IMR-90 (cell line): Measurements from ENCODE around the gene RBKS. TPM values are rescaled to one million over a fixed set of nuclear protein-coding genes. Genes with fewer than 3 reads are reported as not detected.

Experiments used
- ATAC-seq: fragments of 200-7000 bp; cut with Tn5 transposase; 2 replicates; pipeline ENCODE4 v1.9.1; 2020; ENCODE audit warnings: low read depth, mild to moderate bottlenecking, moderate library complexity
- BruUV-seq: library from RNA; stranded (reverse); fragments of 400-500 nt; replicated peaks from 2 replicates; lab custom pipeline; 2021; lab: Mats Ljungman, UMichigan
- CTCF ChIA-PET: fragments of 300-600 bp; formaldehyde crosslinking; extraction: SDS; loops from one replicate; lab custom pipeline; 2021; ENCODE audit warnings: antibody characterized with exemption; lab: Yijun Ruan, JAX
- POLR2A ChIA-PET: fragments of 300-600 bp; sonication (Branson Sonifier 250); formaldehyde crosslinking; loops from one replicate; lab custom pipeline; 2022; ENCODE audit warnings: antibody characterized with exemption; ENCODE audit not compliant: unreplicated experiment; lab: Charles Lee
- DNase-seq: peaks from one replicate; pipeline ENCODE4 v3.0.0; 2013
- H2AFZ ChIP-seq: replicated peaks from 2 replicates; pipeline ENCODE3; 2013; ENCODE audit warnings: low read length, mild to moderate bottlenecking; ENCODE audit not compliant: poor library complexity
- H2AK5ac ChIP-seq: 2 replicates; pipeline ENCODE4 v1.6.1; 2013; ENCODE audit warnings: low read depth, low read length, inconsistent platforms
- H2AK9ac ChIP-seq: replicated peaks from 2 replicates; pipeline ENCODE3; 2013; ENCODE audit warnings: mild to moderate bottlenecking, low read depth, low read length, moderate library complexity; ENCODE audit not compliant: poor library complexity
- H2BK120ac ChIP-seq: 2 replicates; pipeline ENCODE4 v1.6.1; 2013; ENCODE audit warnings: low read depth, low read length, inconsistent platforms
- H2BK15ac ChIP-seq: 3 replicates; pipeline ENCODE4 v1.6.1; 2013; ENCODE audit warnings: low read depth, low read length, inconsistent platforms
- H2BK20ac ChIP-seq: 2 replicates; pipeline ENCODE4 v1.6.1; 2013; ENCODE audit warnings: low read depth, mild to moderate bottlenecking, inconsistent platforms, low read length, moderate library complexity
- H2BK5ac ChIP-seq: 2 replicates; pipeline ENCODE4 v1.6.1; 2013; ENCODE audit warnings: mild to moderate bottlenecking, low read depth, low read length, inconsistent platforms; ENCODE audit not compliant: poor library complexity, severe bottlenecking
- H3K14ac ChIP-seq: replicated peaks from 2 replicates; pipeline ENCODE4 v1.6.1; 2013; ENCODE audit warnings: low read depth, low read length, inconsistent platforms
- H3K18ac ChIP-seq: 2 replicates; pipeline ENCODE4 v1.6.1; 2013; ENCODE audit warnings: low read depth, low read length, control low read depth
- H3K23ac ChIP-seq: 2 replicates; pipeline ENCODE4 v1.6.1; 2013; ENCODE audit warnings: low read depth, low read length, inconsistent platforms
- H3K27ac ChIP-seq: 2 replicates; pipeline ENCODE4 v1.5.1; 2013; ENCODE audit warnings: mild to moderate bottlenecking, control low read depth, low read length; ENCODE audit not compliant: insufficient read depth
- H3K27me3 ChIP-seq: 2 replicates; pipeline ENCODE4 v1.6.1; 2013; ENCODE audit warnings: low read length; ENCODE audit not compliant: control insufficient read depth, insufficient read depth
- H3K36me3 ChIP-seq: 2 replicates; pipeline ENCODE4 v1.6.1; 2013; ENCODE audit warnings: low read length, mixed read lengths; ENCODE audit not compliant: control insufficient read depth, insufficient read depth
- H3K4ac ChIP-seq: 2 replicates; pipeline ENCODE4 v1.6.1; 2013; ENCODE audit warnings: low read depth, low read length, inconsistent platforms
- H3K4me1 ChIP-seq: 2 replicates; pipeline ENCODE4 v1.6.1; 2013; ENCODE audit warnings: low read length, mixed read lengths; ENCODE audit not compliant: control insufficient read depth, insufficient read depth
- H3K4me2 ChIP-seq: 2 replicates; pipeline ENCODE4 v1.6.1; 2013; ENCODE audit warnings: low read depth, mild to moderate bottlenecking, control low read depth, low read length, moderate library complexity
- H3K4me3 ChIP-seq: 2 replicates; pipeline ENCODE4 v1.5.1; 2013; ENCODE audit warnings: low read depth, mild to moderate bottlenecking, control low read depth, low read length, moderate library complexity; ENCODE audit not compliant: insufficient read depth
- H3K56ac ChIP-seq: 2 replicates; pipeline ENCODE4 v1.6.1; 2013; ENCODE audit warnings: low read length, inconsistent platforms; ENCODE audit not compliant: insufficient read depth; ENCODE audit errors: extremely low read depth
- H3K79me1 ChIP-seq, 2 experiments: 2 replicates each; pipeline ENCODE4 v1.6.1; 2013; ENCODE audit warnings: low read length in 2 of 2, inconsistent platforms in 1 of 2, low read depth in 1 of 2
- H3K9ac ChIP-seq: 2 replicates; pipeline ENCODE4 v1.6.1; 2013; ENCODE audit warnings: low read depth, low read length, control low read depth
- H3K9me1 ChIP-seq: 2 replicates; pipeline ENCODE4 v1.6.1; 2013; ENCODE audit warnings: low read length, inconsistent platforms; ENCODE audit not compliant: insufficient read depth
- H3K9me3 ChIP-seq: 2 replicates; pipeline ENCODE4 v1.6.1; 2013; ENCODE audit warnings: low read length; ENCODE audit not compliant: control insufficient read depth, insufficient read depth
- H4K20me1 ChIP-seq: 2 replicates; pipeline ENCODE4 v1.6.1; 2013; ENCODE audit warnings: low read length, inconsistent platforms; ENCODE audit not compliant: insufficient read depth
- H4K5ac ChIP-seq: 2 replicates; pipeline ENCODE4 v1.6.1; 2013; ENCODE audit warnings: mild to moderate bottlenecking, low read depth, low read length, control low read depth
- H4K8ac ChIP-seq, 2 experiments: 2 replicates each; pipeline ENCODE4 v1.6.1; 2013; ENCODE audit warnings: low read depth in 2 of 2, low read length in 2 of 2, control low read depth in 1 of 2, inconsistent platforms in 1 of 2
- H4K91ac ChIP-seq: 2 replicates; pipeline ENCODE4 v1.6.1; 2013; ENCODE audit warnings: low read depth, low read length, inconsistent platforms; ENCODE audit not compliant: insufficient read depth
- BHLHE40 ChIP-seq: fragments of 150-350 bp; IDR thresholded peaks from 2 replicates; pipeline ENCODE4 v1.6.1; 2016; ENCODE audit warnings: mild to moderate bottlenecking, low read depth, low read length
- CEBPB ChIP-seq: IDR thresholded peaks from 2 replicates; pipeline ENCODE4 v1.6.1; 2012; ENCODE audit warnings: low read depth, low read length, improper control_type of control experiment
- CHD1 ChIP-seq: IDR thresholded peaks from 2 replicates; pipeline ENCODE4 v1.6.1; 2012; ENCODE audit warnings: low read depth, low read length, improper control_type of control experiment
- FOS ChIP-seq: fragments of 150-350 bp; IDR thresholded peaks from 2 replicates; pipeline ENCODE4 v1.6.1; 2016; ENCODE audit warnings: low read depth, low read length
- MAFK ChIP-seq: IDR thresholded peaks from 2 replicates; pipeline ENCODE4 v1.6.1; 2012; ENCODE audit warnings: low read depth, low read length, improper control_type of control experiment
- MAZ ChIP-seq: IDR thresholded peaks from 2 replicates; pipeline ENCODE4 v1.6.1; 2012; ENCODE audit warnings: low read depth, mild to moderate bottlenecking, low read length, improper control_type of control experiment, moderate library complexity, borderline replicate concordance
- MXI1 ChIP-seq: IDR thresholded peaks from 2 replicates; pipeline ENCODE4 v1.6.1; 2012; ENCODE audit warnings: low read depth, mild to moderate bottlenecking, low read length, moderate library complexity, borderline replicate concordance
- NFE2L2 ChIP-seq: fragments of 150-350 bp; IDR thresholded peaks from 2 replicates; pipeline ENCODE4 v1.6.1; 2016; ENCODE audit warnings: low read depth, mild to moderate bottlenecking, low read length
- RAD21 ChIP-seq: IDR thresholded peaks from 2 replicates; pipeline ENCODE4 v1.6.1; 2012; ENCODE audit warnings: low read length, improper control_type of control experiment
- RCOR1 ChIP-seq: IDR thresholded peaks from 2 replicates; pipeline ENCODE4 v1.6.1; 2012; ENCODE audit warnings: mild to moderate bottlenecking, low read length, improper control_type of control experiment; ENCODE audit not compliant: insufficient replicate concordance
- RFX5 ChIP-seq: IDR thresholded peaks from 2 replicates; pipeline ENCODE4 v1.8.0; 2012; ENCODE audit warnings: low read depth, mild to moderate bottlenecking, low read length, moderate library complexity
- SMC3 ChIP-seq: fragments of 150-350 bp; IDR thresholded peaks from 2 replicates; pipeline ENCODE4 v1.6.1; 2016; ENCODE audit warnings: low read depth, mild to moderate bottlenecking, antibody characterized with exemption, low read length, moderate library complexity
- WGBS, 2 experiments: methylation state at CpG; one replicate each; pipeline versions ENCODE4 v1.1.5 to v1.1.7; 2013; ENCODE audit warnings: missing lambda C conversion rate in 2 of 2; ENCODE audit not compliant: insufficient read length in 1 of 2; ENCODE audit errors: extremely low coverage in 2 of 2; 5-methylcytosine and 5-hydroxymethylcytosine counted together
- dilution Hi-C: fragments of 300-500 bp; cut with HindIII; formaldehyde crosslinking; loops from one replicate; pipeline ENCODE4 v1.14.3; 2018; ENCODE audit warnings: low sequenced_read_pairs; ENCODE audit not compliant: unreplicated experiment
- in situ Hi-C: fragments of 300-500 bp; cut with MboI; formaldehyde crosslinking; loops from 3 replicates; pipeline ENCODE4 v1.14.3; 2019; ENCODE audit warnings: low sequenced_read_pairs, inconsistent platforms, mixed read lengths
- intact Hi-C: fragments of 100-400 bp; cut with micrococcal nuclease; formaldehyde crosslinking; loops from 2 replicates; pipeline ENCODE4 v1.10.0; 2022
- polyA plus RNA-seq, 3 experiments: library from polyadenylated mRNA; depleted of rRNA; stranded (reverse); fragments of >200 nt; gene quantifications; 2 replicates each; pipeline ENCODE4 v1.2.3, GENCODE V29; 2012; ENCODE audit warnings: low replicate concordance in 1 of 3
- total RNA-seq: library from RNA; depleted of rRNA; stranded (reverse); fragments of >200 nt; gene quantifications from 2 replicates; pipeline ENCODE4 v1.2.3, GENCODE V29; 2012
- TF ChIP-seq, protein P1 (sequence below): fragments of 150-350 bp; IDR thresholded peaks from 2 replicates; pipeline ENCODE4 v1.6.1; 2016; ENCODE audit warnings: low read depth, mild to moderate bottlenecking, low read length, moderate library complexity, borderline replicate concordance
- TF ChIP-seq, protein P2 (sequence below): conservative IDR thresholded peaks from 2 replicates; pipeline ENCODE4 v1.5.1; 2012; ENCODE audit warnings: mild to moderate bottlenecking, low read depth, low read length, improper control_type of control experiment
- TF ChIP-seq, protein P3 (sequence below): fragments of 150-350 bp; IDR thresholded peaks from 2 replicates; pipeline ENCODE4 v1.6.1; 2017; ENCODE audit warnings: mild to moderate bottlenecking, antibody characterized with exemption, low read length, low read depth

Gene RBKS
- total and polyA plus RNA-seq, 2 of the 4 experiments (the other 2 are of a cell fraction), result 1.1 to 1.4 TPM

DNA sequence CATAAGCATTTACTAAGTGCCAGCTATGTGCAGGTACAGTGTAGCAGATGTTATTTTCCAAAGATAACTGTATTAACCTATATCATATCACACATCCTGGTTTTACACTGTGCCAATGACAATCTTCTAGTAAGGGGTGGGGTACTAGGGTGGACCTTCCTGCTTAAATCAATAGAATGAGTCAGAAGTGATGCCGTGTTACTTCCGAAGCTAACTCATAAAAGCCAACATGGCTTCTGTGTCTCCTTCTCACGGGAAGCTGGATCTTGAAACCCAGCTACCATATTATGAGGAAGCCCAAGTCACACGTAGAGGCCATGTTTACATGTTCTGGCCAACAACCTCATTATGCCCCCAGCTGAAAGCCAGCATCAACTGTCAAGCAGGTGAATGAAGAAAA lies 59.5 kb downstream of the RBKS start:
- no peak overlapping the region for H2BK120ac ChIP-seq
- DNase-seq, result no peak
- BruUV-seq, result no TSS peak
- WGBS, 2 experiments, result no CpG with 5 or more reads among the region's 4 CpGs
- no peak overlapping the region for H2BK20ac ChIP-seq
- H4K5ac ChIP-seq, result no peak overlapping the region
- no peak overlapping the region for H3K4me2 ChIP-seq
- no peak overlapping the region for H4K8ac ChIP-seq
- TF ChIP-seq, protein P1, sequence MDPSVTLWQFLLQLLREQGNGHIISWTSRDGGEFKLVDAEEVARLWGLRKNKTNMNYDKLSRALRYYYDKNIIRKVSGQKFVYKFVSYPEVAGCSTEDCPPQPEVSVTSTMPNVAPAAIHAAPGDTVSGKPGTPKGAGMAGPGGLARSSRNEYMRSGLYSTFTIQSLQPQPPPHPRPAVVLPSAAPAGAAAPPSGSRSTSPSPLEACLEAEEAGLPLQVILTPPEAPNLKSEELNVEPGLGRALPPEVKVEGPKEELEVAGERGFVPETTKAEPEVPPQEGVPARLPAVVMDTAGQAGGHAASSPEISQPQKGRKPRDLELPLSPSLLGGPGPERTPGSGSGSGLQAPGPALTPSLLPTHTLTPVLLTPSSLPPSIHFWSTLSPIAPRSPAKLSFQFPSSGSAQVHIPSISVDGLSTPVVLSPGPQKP, result no peak
- TF ChIP-seq NFE2L2, result no peak
- TF ChIP-seq MXI1, result no peak
- no peak for TF ChIP-seq CEBPB
- TF ChIP-seq MAZ, result no peak
- TF ChIP-seq RFX5, result no peak
- TF ChIP-seq BHLHE40, result no peak
- TF ChIP-seq, protein P2, sequence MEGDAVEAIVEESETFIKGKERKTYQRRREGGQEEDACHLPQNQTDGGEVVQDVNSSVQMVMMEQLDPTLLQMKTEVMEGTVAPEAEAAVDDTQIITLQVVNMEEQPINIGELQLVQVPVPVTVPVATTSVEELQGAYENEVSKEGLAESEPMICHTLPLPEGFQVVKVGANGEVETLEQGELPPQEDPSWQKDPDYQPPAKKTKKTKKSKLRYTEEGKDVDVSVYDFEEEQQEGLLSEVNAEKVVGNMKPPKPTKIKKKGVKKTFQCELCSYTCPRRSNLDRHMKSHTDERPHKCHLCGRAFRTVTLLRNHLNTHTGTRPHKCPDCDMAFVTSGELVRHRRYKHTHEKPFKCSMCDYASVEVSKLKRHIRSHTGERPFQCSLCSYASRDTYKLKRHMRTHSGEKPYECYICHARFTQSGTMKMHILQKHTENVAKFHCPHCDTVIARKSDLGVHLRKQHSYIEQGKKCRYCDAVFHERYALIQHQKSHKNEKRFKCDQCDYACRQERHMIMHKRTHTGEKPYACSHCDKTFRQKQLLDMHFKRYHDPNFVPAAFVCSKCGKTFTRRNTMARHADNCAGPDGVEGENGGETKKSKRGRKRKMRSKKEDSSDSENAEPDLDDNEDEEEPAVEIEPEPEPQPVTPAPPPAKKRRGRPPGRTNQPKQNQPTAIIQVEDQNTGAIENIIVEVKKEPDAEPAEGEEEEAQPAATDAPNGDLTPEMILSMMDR, result no peak
- no peak for TF ChIP-seq RAD21
- TF ChIP-seq, protein P3, sequence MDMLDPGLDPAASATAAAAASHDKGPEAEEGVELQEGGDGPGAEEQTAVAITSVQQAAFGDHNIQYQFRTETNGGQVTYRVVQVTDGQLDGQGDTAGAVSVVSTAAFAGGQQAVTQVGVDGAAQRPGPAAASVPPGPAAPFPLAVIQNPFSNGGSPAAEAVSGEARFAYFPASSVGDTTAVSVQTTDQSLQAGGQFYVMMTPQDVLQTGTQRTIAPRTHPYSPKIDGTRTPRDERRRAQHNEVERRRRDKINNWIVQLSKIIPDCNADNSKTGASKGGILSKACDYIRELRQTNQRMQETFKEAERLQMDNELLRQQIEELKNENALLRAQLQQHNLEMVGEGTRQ, result no peak
- no peak for TF ChIP-seq MAFK
- no peak for TF ChIP-seq FOS
- no peak for TF ChIP-seq SMC3
- TF ChIP-seq RCOR1, result no peak
- no peak for TF ChIP-seq CHD1
- H3K56ac ChIP-seq, result no peak overlapping the region
- no peak for ATAC-seq
- dilution Hi-C loops (no loop called here), in situ Hi-C loops (no loop called here), intact Hi-C loops (no loop called here)
- peaks cover 4% of the 10 kb centered on the region; the same call in 1 of the 2 replicates for H3K9me3 ChIP-seq
- POLR2A ChIA-PET, result no interaction called here
- H2BK15ac ChIP-seq, result no peak overlapping the region
- H3K4me3 ChIP-seq, result no peak overlapping the region
- H3K14ac ChIP-seq, result 0 out of 2 replicates have a peak overlapping the region, but pooled peaks have one; percentile 7
- no peak overlapping the region for H2AK9ac ChIP-seq
- no peak overlapping the region; the same call in 1 of the 2 replicates for H2AK5ac ChIP-seq
- H3K79me1 ChIP-seq, result no peaks in the 10 kb centered on the region
- H3K9me1 ChIP-seq, result peaks cover 2% of the 10 kb centered on the region; the same call in 1 of the 2 replicates
- peak overlapping the region; percentile 39; the same call in 1 of the 2 replicates for H3K4ac ChIP-seq
- no peaks in the 10 kb centered on the region for H3K27me3 ChIP-seq
- no peak overlapping the region for H3K23ac ChIP-seq
- no peaks in the 10 kb centered on the region; the same call in none of the 2 replicates for H3K4me1 ChIP-seq
- H2AFZ ChIP-seq, result no peak overlapping the region
- H3K27ac ChIP-seq, result no peak overlapping the region
- H3K18ac ChIP-seq, result no peak overlapping the region
- H3K36me3 ChIP-seq, result no peaks in the 10 kb centered on the region
- H3K9ac ChIP-seq, result no peak overlapping the region
- H4K20me1 ChIP-seq, result no peaks in the 10 kb centered on the region
- no peak overlapping the region for H2BK5ac ChIP-seq
- H4K91ac ChIP-seq, result no peak overlapping the region
- CTCF ChIA-PET, result no interaction called here
